ENCODE measurements around the gene CHPF2. TPM values are rescaled to one million over a fixed set of nuclear protein-coding genes. Genes with fewer than 3 reads are reported as not detected.

Gene CHPF2
- total RNA-seq, 1 donor from 2014 or later: 34.7 TPM

- H3K36me3 ChIP-seq: no peaks in the 10 kb centered on the region
- intact Hi-C loops (cut with DNase I): no loop called here
- H3K9me3 ChIP-seq: no peaks in the 10 kb centered on the region
- no peaks in the 10 kb centered on the region for H3K27me3 ChIP-seq (ENCODE audit: low read depth)
- DNase-seq (peak; percentile 40), ATAC-seq (no peak)
- H3K27ac ChIP-seq: no peak overlapping the region
- no peak for TF ChIP-seq CTCF (IDR thresholded peaks at IDR 0.05)
- peaks cover 10% of the 10 kb centered on the region for H3K4me1 ChIP-seq
- no peak overlapping the region for H3K4me3 ChIP-seq
Measured at GRCh38 chr7:151256410-151257045, 24.2 kb downstream of the CHPF2 start.

GRCh38 chr7:151257990-151258389 is 25.7 kb downstream of the CHPF2 start:
- H3K4me3 ChIP-seq: no peak overlapping the region
- H3K9me3 ChIP-seq: no peaks in the 10 kb centered on the region
- intact Hi-C loops (cut with DNase I): no loop called here
- H3K27ac ChIP-seq: no peak overlapping the region
- no peaks in the 10 kb centered on the region for H3K27me3 ChIP-seq (ENCODE audit: low read depth)
- peaks cover 3% of the 10 kb centered on the region for H3K4me1 ChIP-seq
- H3K36me3 ChIP-seq: no peaks in the 10 kb centered on the region
- ATAC-seq (no peak), DNase-seq (no peak)
- no peak for TF ChIP-seq CTCF (IDR thresholded peaks at IDR 0.05)

- Histone ChIP-seq H3K36me3 (no peaks in the 10 kb centered on the region), H3K4me3 (no peak overlapping the region), H3K4me1 (no peaks in the 10 kb centered on the region), H3K9me3 (no peaks in the 10 kb centered on the region), H3K27me3 (ENCODE audit: low read depth) (no peaks in the 10 kb centered on the region), H3K27ac (no peak overlapping the region)
- ATAC-seq: no peak
- intact Hi-C loops (cut with DNase I): no loop called here
- TF ChIP-seq CTCF (IDR thresholded peaks at IDR 0.05): no peak
- DNase-seq: peak; percentile 32
Measured at GRCh38 chr7:151260471-151260870, 28.2 kb downstream of the CHPF2 start.

GRCh38 chr7:151260883-151261282 is 28.6 kb downstream of the CHPF2 start:
- TF ChIP-seq CTCF (IDR thresholded peaks at IDR 0.05): no peak
- no peak for ATAC-seq
- no peaks in the 10 kb centered on the region for H3K36me3 ChIP-seq
- no peak overlapping the region for H3K4me3 ChIP-seq
- no peaks in the 10 kb centered on the region for H3K9me3 ChIP-seq
- no peak overlapping the region for H3K27ac ChIP-seq
- H3K27me3 ChIP-seq (ENCODE audit: low read depth): no peaks in the 10 kb centered on the region
- intact Hi-C loops (cut with DNase I): no loop called here
- DNase-seq: no peak
- no peaks in the 10 kb centered on the region for H3K4me1 ChIP-seq

GRCh38 chr7:151261529-151261928 is 29.2 kb downstream of the CHPF2 start:
- Histone ChIP-seq H3K4me1 (no peaks in the 10 kb centered on the region), H3K27me3 (ENCODE audit: low read depth) (no peaks in the 10 kb centered on the region), H3K27ac (no peak overlapping the region), H3K9me3 (no peaks in the 10 kb centered on the region), H3K36me3 (no peaks in the 10 kb centered on the region), H3K4me3 (no peak overlapping the region)
- no peak for TF ChIP-seq CTCF (IDR thresholded peaks at IDR 0.05)
- intact Hi-C loops (cut with DNase I): no loop called here
- no peak for ATAC-seq
- DNase-seq: peak; percentile 24

All from lower lobe of right lung (tissue), 2 donors.